Vagina (tissue), 2 donors: ENCODE measurements around the gene GLG1. TPM values are rescaled to one million over a fixed set of nuclear protein-coding genes. Genes with fewer than 3 reads are reported as not detected.

ENCODE experiments used
- DNase-seq, 2 donors: peaks; one replicate each; pipeline ENCODE4 v3.0.0-alpha.2; 2017; ENCODE audit errors: extremely low spot score in 2 of 2
- H3K27ac ChIP-seq: fragments of 200-600 bp; sonication (generic); one replicate; pipeline ENCODE4 v1.5.1; 2019
- H3K27me3 ChIP-seq: fragments of 200-600 bp; sonication (generic); one replicate; pipeline ENCODE4 v1.5.1; 2019
- H3K36me3 ChIP-seq, 2 donors: fragments of 200-600 bp; sonication (generic); one replicate each; pipeline ENCODE4 v1.5.1; 2017 to 2019
- H3K4me1 ChIP-seq: fragments of 200-600 bp; sonication (generic); one replicate; pipeline ENCODE4 v1.5.1; 2019
- H3K4me3 ChIP-seq, 2 donors: fragments of 200-600 bp; sonication (generic); 1 replicate in 1 of 2; 2 replicates in 1 of 2; pipeline ENCODE4 v1.5.1; 2016 to 2019
- H3K9me3 ChIP-seq: fragments of 200-600 bp; sonication (generic); one replicate; pipeline ENCODE4 v1.5.1; 2019
- CTCF ChIP-seq, 3 experiments: fragments of 450-650 bp in 2 of 3; fragments of 200-600 bp in 1 of 3; sonication (generic) in 1 of 3; IDR thresholded peaks; one replicate each; pipeline ENCODE4 v1.5.1; 2017 to 2019; ENCODE audit warnings: antibody characterized with exemption in 3 of 3, mild to moderate bottlenecking in 2 of 3, moderate library complexity in 2 of 3
- POLR2A ChIP-seq, 2 donors: fragments of 450-650 bp; IDR thresholded peaks; one replicate each; pipeline ENCODE4 v1.6.1; 2017; ENCODE audit warnings: antibody characterized with exemption in 2 of 2, mild to moderate bottlenecking in 2 of 2, moderate library complexity in 2 of 2
- POLR2AphosphoS5 ChIP-seq, 2 donors: sonication (generic); formaldehyde crosslinking; IDR thresholded peaks; one replicate each; pipeline ENCODE4 v1.9.0; 2017; ENCODE audit warnings: antibody characterized with exemption in 2 of 2, mild to moderate bottlenecking in 2 of 2, low read depth in 1 of 2; ENCODE audit not compliant: insufficient read depth in 1 of 2
- intact Hi-C: fragments of 100-400 bp; cut with DNase I; formaldehyde crosslinking; loops from one replicate; pipeline ENCODE4 v1.15.1; 2023
- total RNA-seq: library from RNA; depleted of rRNA; stranded (reverse); fragments of >200 nt; gene quantifications from one replicate; pipeline ENCODE4 v1.2.3, GENCODE V29; 2016

The GLG1 gene
- total RNA-seq, 1 donor from 2014 or later, result 76.9 TPM

GRCh38 chr16:74578838-74579237 is 28.1 kb downstream of the GLG1 start:
- no peak for DNase-seq
- Histone ChIP-seq H3K27ac (no peak overlapping the region), H3K9me3 (no peaks in the 10 kb centered on the region), H3K36me3 (no peaks in the 10 kb centered on the region), H3K4me1 (peaks cover 63% of the 10 kb centered on the region), H3K27me3 (no peaks in the 10 kb centered on the region), H3K4me3 (no peak overlapping the region)
- intact Hi-C loops, result no loop called here
- TF ChIP-seq CTCF (IDR thresholded peaks at IDR 0.05), result no peak
- no peak for TF ChIP-seq POLR2A (IDR thresholded peaks at IDR 0.05)
- no peak for TF ChIP-seq POLR2AphosphoS5 (IDR thresholded peaks at IDR 0.05; ENCODE audit: insufficient read depth in 1 of 2, low read depth in 1 of 2)

GRCh38 chr16:74578433-74578832 is 28.5 kb downstream of the GLG1 start:
- Histone ChIP-seq H3K4me3 (no peak overlapping the region), H3K27me3 (no peaks in the 10 kb centered on the region), H3K27ac (no peak overlapping the region), H3K4me1 (peaks cover 63% of the 10 kb centered on the region), H3K9me3 (no peaks in the 10 kb centered on the region), H3K36me3 (no peaks in the 10 kb centered on the region)
- no peak for TF ChIP-seq POLR2AphosphoS5 (IDR thresholded peaks at IDR 0.05; ENCODE audit: insufficient read depth in 1 of 2, low read depth in 1 of 2)
- TF ChIP-seq CTCF (IDR thresholded peaks at IDR 0.05), result no peak
- no peak for TF ChIP-seq POLR2A (IDR thresholded peaks at IDR 0.05)
- intact Hi-C loops, result no loop called here
- DNase-seq, result no peak

- H3K4me1 ChIP-seq, result peaks cover 58% of the 10 kb centered on the region
- H3K27me3 ChIP-seq, result no peaks in the 10 kb centered on the region
- H3K36me3 ChIP-seq, result no peaks in the 10 kb centered on the region
- no peak overlapping the region for H3K4me3 ChIP-seq
- DNase-seq, result no peak
- intact Hi-C loops, result no loop called here
- no peak for TF ChIP-seq POLR2A (IDR thresholded peaks at IDR 0.05)
- no peak for TF ChIP-seq POLR2AphosphoS5 (IDR thresholded peaks at IDR 0.05; ENCODE audit: insufficient read depth in 1 of 2, low read depth in 1 of 2)
- no peak for TF ChIP-seq CTCF (IDR thresholded peaks at IDR 0.05)
- no peaks in the 10 kb centered on the region for H3K9me3 ChIP-seq
- no peak overlapping the region for H3K27ac ChIP-seq
Observed at GRCh38 chr16:74577882-74578366, 29.0 kb downstream of the GLG1 start.

GRCh38 chr16:74575807-74576643 is 30.9 kb downstream of the GLG1 start:
- Histone ChIP-seq H3K27ac (no peak overlapping the region), H3K9me3 (no peaks in the 10 kb centered on the region), H3K4me1 (peaks cover 52% of the 10 kb centered on the region), H3K4me3 (no peak overlapping the region), H3K27me3 (no peaks in the 10 kb centered on the region), H3K36me3 (no peaks in the 10 kb centered on the region)
- intact Hi-C loops, result no loop called here
- DNase-seq, result no peak
- TF ChIP-seq POLR2AphosphoS5 (IDR thresholded peaks at IDR 0.05; ENCODE audit: insufficient read depth in 1 of 2, low read depth in 1 of 2) (no peak), POLR2A (IDR thresholded peaks at IDR 0.05) (no peak), CTCF (IDR thresholded peaks at IDR 0.05) (no peak)

- H3K4me3 ChIP-seq, result no peak overlapping the region
- DNase-seq, result no peak
- no peak overlapping the region for H3K27ac ChIP-seq
- no peaks in the 10 kb centered on the region for H3K36me3 ChIP-seq
- TF ChIP-seq POLR2AphosphoS5 (IDR thresholded peaks at IDR 0.05; ENCODE audit: insufficient read depth in 1 of 2, low read depth in 1 of 2), result no peak
- TF ChIP-seq POLR2A (IDR thresholded peaks at IDR 0.05), result no peak
- no peak for TF ChIP-seq CTCF (IDR thresholded peaks at IDR 0.05)
- peaks cover 46% of the 10 kb centered on the region for H3K4me1 ChIP-seq
- no peaks in the 10 kb centered on the region for H3K27me3 ChIP-seq
- no peaks in the 10 kb centered on the region for H3K9me3 ChIP-seq
- intact Hi-C loops, result no loop called here
Observed at GRCh38 chr16:74575175-74575806, 31.6 kb downstream of the GLG1 start.
